SH-SY5Y (cell line): ENCODE results near the gene RNF133.

Experiments used
- GATA2 ChIP-seq: IDR thresholded peaks from 2 replicates; pipeline ENCODE4 v1.6.1; 2011; ENCODE audit warnings: mild to moderate bottlenecking, low read depth, low read length
- GATA3 ChIP-seq: IDR thresholded peaks from 2 replicates; pipeline ENCODE4 v1.6.1; 2011; ENCODE audit warnings: low read depth, mild to moderate bottlenecking, low read length, moderate library complexity

DNA sequence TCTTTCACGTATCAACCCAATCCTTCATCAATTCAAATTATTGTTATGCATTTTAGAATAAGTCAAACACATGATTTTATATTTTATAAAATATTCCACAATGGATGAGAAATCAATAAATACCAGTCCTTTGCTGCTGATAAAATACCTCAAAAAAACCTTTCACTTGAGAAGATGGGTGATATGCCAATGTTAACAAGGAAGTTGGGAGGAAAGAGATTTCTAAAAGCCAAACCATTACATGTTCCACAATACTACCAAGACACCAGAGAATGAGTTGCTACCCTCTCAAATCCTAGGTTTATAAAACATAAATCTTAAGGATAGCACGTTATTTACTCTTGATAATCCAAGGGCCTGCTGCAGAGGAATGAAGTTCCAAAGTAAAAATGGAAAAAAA is 14.4 kb downstream of the RNF133 start:
- TF ChIP-seq GATA2, result no peak
- TF ChIP-seq GATA3, result no peak
